ENCODE results near the gene FOXO1.
"Not testable (repeated sequence)": the region's sequence is repeated elsewhere in the genome, so short reads cannot be mapped to it uniquely, and the experiment has no call there.

Gene FOXO1

GRCh38 chr13:40665126-40666044, 1.1 kb downstream of the FOXO1 start:
- DNase-seq: no peak

GRCh38 chr13:40664350-40665125, 1.9 kb downstream of the FOXO1 start:
- DNase-seq: no peak

DNA sequence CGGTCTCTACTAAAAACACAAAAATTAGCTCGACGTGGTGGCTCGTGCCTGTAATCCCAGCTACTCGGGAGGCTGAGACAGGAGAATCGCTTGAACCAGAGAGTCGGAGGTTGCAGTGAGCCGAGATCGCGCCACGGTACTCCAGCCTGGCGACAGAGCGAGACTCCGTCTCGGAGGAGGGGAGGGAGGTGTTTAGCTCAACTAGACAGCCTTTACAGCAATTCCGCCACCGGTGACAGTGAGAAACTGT, 2.4 kb downstream of the FOXO1 start:
- not testable (repeated sequence) for DNase-seq

DNA sequence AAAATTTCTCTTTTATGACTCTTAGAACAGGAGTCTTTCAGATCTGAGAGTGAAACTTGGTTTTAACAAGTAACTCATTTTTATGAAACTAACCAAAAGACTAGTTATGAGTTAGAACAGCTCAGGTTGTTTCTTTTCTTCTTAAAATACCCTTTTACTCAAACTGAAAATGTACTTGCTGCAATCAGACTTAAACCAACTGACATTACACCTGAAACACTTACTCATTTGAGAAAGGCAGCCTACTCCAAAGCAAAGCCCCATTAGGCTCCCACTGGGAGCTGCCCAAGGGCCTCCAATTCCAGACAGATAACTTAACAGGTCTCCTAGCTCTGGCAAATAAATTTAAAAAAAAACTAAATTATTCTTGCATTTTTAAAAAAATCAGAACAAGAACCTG, 3.6 kb downstream of the FOXO1 start:
- no peak for DNase-seq

- DNase-seq: no peak
Observed at GRCh38 chr13:40661875-40662665, 4.4 kb downstream of the FOXO1 start.

DNA sequence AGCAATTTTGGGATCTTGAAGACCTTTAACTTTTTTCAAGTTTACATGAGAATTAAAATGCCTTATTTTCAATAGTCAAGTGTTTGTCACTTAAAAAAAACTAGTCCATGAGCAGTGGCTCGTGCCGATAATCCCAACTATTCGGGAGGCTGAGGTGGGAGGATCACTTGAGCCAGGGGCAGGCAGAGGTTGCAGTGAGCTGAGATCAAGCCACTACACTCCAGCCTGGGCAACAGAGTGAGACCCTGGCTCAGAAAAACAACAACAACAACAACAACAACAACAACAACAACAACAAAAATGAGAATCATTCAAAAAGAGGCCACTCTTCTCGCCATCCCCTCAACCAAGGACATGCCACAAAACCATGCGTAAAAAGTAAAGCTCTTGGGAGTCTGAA, 5.7 kb downstream of the FOXO1 start:
- no peak for DNase-seq

GRCh38 chr13:40660141-40660664, 6.2 kb downstream of the FOXO1 start:
- DNase-seq: peak; percentile 41

DNA sequence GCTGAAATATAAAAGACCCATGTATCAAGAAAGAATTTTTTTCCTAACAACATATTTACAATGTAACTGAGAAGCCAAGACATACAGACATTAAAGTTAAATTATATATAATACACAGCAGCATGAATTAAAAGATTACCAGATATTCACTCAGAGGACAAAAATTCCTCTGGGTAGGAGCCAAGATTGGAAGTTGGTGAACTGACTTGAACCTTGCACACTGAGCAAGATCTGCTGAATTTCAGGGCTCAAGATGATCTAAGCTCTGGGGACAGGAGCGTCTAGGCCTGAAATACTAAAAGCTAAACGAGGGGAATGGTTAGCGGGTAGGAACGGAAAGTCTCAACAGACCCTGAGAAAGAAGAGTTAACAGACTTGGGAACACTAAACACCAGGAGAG, 8.5 kb downstream of the FOXO1 start:
- no peak for DNase-seq

- no peak for DNase-seq
Observed at GRCh38 chr13:40657307-40657706, 9.1 kb downstream of the FOXO1 start.

DNA sequence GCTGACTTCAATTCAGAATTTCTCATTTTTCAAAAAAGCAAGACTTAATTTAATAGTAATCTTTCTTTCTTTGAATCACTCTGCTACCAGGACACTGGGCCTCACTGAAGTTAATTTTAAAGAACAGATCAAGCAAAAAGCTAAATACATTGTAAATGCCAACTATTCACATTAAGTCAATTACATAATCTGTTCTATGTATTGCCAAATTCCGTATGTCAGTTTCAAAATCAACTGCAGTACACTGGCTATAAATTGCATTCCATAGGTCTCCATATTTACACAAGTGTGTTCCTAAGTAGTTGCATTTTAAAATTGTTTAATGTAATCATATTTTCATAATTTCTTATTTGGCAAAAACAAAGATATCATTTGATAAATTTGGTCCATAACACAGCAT, 10.1 kb downstream of the FOXO1 start:
- no peak for DNase-seq

DNA sequence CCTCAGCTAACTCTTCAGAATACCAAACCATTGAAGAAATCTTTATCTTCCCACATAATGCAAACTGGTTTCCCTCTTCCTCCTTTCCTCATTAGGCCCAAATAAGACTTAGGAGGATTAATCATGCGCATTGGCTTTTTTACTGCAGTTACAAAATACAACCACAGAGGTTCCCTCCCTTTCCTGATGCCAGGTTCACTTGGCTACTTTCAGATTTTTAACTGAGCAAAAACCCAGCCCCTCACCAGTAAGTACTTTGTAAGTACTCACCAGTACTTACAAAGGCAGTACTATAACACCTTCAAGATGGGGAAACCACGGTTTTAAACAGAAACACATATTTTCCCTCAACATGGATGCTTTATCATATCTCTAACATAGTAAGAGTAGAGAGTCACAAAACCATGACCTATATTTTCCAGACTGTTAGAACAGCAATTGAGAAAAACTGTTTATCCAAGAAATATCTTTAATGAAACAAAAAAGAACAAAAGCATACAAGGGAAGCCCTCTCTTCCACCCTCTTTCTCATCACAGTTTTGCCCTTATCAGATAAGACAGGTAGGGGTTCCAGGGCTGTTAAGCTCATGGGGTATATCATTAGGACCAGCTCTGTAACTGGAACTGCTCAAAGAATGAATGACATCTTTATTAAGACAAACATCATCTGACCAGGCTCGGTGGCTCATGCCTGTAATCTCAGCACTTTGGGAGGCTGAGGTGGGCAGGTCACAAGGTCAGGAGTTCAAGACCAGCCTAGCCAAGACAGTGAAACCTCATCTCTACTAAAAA, 12.7 kb downstream of the FOXO1 start:
- no peak for DNase-seq

- no peak for DNase-seq
Observed at GRCh38 chr13:40652588-40652940, 13.9 kb downstream of the FOXO1 start.

DNA sequence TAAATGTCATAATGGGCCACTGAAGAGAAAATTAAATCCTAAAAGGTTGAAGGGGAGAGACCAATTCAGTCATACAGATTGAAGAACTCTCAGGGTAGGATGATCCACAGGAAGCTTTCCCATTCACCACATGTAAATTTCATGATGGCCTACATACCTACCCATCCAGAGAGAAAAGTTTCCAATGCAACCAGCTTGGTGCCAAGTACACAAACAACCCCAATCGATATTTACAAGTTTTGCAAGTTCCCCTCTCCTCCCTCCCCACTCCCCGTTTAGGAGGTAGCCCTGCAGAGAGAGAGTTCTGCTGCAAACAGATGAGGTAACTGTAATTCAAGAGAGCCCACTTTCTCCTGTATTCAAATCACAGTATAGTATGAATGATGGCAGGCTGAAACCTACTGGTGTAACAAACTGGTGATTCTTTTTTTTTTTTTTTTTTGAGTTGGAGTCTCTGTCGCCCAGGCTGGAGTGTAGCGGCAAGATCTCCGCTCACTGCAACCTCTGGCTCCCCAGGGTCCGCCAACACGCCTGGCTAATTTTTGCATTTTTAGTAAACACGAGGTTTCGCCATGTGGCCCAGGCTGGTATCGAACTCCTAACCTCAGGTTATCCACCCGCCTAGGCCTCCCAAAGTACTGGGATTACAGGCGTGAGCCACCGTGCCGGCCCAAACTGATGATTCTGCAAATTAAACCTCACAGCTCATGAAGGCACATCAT, 14.4 kb downstream of the FOXO1 start:
- no peak for DNase-seq

GRCh38 chr13:40648841-40649240, 17.6 kb downstream of the FOXO1 start:
- DNase-seq: no peak

- DNase-seq: no peak
Observed at GRCh38 chr13:40648040-40648439, 18.4 kb downstream of the FOXO1 start.

- no peak for DNase-seq
Observed at GRCh38 chr13:40644838-40645604, 21.4 kb downstream of the FOXO1 start.

- peak; percentile 63 for DNase-seq
Observed at GRCh38 chr13:40640845-40641458, 25.5 kb downstream of the FOXO1 start.

GRCh38 chr13:40640202-40640601, 26.2 kb downstream of the FOXO1 start:
- no peak for DNase-seq

GRCh38 chr13:40639221-40639681, 27.2 kb downstream of the FOXO1 start:
- no peak for DNase-seq

DNA sequence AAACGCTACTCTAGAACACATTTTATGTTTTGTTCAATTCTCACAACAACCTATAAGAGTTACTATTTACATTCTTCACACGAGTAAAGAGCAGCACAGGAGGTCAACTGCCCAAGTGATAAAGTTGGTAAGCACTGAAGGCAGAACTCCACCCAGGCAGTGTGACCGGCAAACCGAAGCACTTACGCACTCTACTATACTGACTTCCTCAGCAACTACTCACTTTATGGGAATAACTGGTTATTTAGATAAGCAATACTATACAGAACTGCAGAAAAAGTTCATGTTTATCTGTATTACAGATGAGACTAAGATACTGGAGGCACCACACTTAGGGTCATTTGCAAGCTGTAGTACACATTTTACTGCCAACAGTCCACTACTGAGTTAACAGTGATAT, 28.8 kb downstream of the FOXO1 start:
- DNase-seq: no peak
